Neural progenitor cell (in vitro differentiated cells): Measurements from ENCODE around the gene ANKLE1.

ENCODE experiments used
- EZH2 ChIP-seq: fragments of 200-600 bp; sonication (generic); IDR thresholded peaks from 2 replicates; pipeline ENCODE4 v1.6.1; 2017; ENCODE audit warnings: antibody characterized with exemption, mild to moderate bottlenecking, moderate library complexity
- EZH2phosphoT487 ChIP-seq: fragments of 200-600 bp; sonication (generic); IDR thresholded peaks from 2 replicates; pipeline ENCODE4 v1.6.1; 2017; ENCODE audit warnings: antibody characterized with exemption
- TF ChIP-seq, protein P1 (sequence below): fragments of 200-600 bp; sonication (generic); IDR thresholded peaks from 2 replicates; pipeline ENCODE4 v1.5.1; 2017; ENCODE audit warnings: antibody characterized with exemption, mild to moderate bottlenecking

GRCh38 chr19:17249887-17250548 lies 31.7 kb upstream of the ANKLE1 start:
- TF ChIP-seq, protein P1, sequence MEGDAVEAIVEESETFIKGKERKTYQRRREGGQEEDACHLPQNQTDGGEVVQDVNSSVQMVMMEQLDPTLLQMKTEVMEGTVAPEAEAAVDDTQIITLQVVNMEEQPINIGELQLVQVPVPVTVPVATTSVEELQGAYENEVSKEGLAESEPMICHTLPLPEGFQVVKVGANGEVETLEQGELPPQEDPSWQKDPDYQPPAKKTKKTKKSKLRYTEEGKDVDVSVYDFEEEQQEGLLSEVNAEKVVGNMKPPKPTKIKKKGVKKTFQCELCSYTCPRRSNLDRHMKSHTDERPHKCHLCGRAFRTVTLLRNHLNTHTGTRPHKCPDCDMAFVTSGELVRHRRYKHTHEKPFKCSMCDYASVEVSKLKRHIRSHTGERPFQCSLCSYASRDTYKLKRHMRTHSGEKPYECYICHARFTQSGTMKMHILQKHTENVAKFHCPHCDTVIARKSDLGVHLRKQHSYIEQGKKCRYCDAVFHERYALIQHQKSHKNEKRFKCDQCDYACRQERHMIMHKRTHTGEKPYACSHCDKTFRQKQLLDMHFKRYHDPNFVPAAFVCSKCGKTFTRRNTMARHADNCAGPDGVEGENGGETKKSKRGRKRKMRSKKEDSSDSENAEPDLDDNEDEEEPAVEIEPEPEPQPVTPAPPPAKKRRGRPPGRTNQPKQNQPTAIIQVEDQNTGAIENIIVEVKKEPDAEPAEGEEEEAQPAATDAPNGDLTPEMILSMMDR: no peak
- no peak for TF ChIP-seq EZH2phosphoT487
- no peak for TF ChIP-seq EZH2
